ENCODE data around the gene TPT1.
"Not testable (repeated sequence)": the region's sequence is repeated elsewhere in the genome, so short reads cannot be mapped to it uniquely, and the experiment has no call there.

Gene TPT1

DNA sequence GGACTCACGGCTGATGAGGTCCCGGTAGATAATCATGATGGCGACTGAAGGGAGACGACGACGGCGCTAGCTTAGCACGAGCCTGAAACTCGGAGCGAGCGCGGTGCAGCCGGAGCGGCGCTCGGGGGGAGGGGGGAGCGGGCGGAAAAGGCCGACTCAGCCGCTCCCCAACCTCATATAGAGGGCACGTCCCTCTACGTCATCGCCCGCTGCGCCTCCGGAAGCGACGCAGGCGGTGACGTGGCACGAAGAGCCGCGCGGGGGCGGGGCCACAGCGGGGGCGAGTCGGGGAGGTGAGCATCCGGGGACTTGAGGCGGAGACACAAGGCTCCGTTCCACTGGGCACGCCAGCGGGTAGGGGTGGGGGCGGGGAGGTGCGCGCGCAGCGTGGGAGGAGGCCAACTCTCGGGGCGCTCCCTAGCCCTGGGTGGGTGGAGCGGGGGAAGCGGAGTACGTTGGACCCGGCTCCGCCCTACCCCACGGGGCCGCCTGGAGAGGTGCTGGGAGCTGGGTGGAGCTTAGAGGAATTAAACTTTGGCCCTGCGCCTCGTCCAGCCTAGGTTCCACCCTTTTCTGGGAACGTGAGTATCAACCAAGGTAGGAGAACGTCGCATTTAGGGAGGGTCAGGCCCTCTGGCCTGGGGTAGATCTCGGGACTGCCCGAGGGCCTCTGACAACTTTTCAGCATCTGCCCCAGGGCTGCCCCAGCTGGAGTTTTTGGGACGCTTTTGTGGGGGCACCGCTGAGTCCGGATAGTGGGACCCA lies at the start of gene TPT1:
TPT1 (minus strand) TSS at position 150 of the 765 bp plus-strand sequence; CDS start at position 36, 114 bp downstream.
- DNase-seq, result peak; percentile 95 to 98 (median 98)

DNA sequence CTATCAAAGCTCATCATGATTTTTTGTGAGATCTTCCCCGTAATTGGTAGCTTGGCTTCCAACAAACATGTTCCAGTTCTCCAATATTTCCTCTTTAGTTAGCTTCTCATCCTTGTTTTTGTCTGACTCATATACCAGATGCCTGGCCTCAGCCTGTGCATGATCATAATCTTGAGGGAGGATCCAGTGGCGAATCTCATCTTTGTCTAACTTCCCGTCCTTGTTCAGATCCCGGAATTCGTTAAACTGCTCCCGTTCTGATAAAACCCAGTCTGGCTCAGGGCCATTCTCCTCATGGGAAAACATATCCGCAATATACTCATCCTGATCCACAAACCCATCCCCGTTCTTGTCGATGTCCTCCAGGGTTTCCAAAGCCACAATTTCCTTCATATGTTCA lies 49.4 kb upstream of the TPT1 start:
- not testable (repeated sequence) for DNase-seq

DNA sequence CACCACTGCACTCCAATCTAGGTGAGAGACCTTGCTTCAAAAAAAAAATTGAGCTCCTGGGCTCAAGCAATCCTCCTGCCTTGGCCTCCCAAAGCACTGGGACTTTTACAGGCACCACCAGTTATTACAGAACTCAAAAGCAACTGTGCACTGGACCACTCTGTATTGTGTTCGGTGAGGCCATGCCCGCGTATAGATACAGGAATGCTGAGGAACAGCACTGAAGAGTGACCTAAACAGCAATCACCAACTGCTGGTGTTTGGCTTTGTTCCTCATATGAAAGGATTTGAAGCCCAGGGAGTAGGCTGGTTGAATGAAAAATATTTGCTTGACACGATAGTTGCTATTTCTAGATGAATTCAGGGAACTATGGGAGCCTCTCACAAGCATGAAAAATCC lies 47.7 kb upstream of the TPT1 start:
- no peak for DNase-seq

DNA sequence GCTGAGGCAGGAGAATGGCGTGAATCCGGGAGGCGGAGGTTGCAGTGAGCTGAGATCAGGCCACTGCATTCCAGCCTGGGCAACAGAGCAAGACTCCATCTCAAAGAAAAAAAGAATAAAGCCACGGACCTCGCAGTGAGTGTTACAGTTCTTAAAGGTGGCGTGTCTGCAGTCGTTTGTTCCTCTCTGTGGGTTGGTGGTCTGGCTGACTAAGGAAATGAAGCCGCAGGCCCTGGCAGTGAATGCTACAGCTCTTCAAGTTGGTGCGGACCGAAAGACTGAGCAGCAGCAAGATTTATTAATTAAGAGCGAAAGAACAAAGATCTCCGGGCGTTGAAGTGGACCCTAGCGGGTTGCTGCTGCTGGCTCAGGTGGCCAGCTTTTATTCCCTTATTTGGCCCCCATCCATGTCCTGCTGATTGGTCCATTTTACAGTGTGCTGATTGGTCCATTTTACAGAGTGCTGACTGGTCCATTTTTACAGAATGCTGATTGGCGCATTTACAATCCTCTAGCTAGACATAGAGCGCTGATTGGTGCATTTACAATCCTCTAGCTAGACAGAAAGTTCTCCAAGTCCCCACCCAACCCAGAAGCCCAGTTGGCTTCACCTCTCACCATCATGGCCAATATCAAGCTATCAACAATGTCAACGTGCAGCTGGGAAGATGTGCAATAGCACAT lies 46.1 kb upstream of the TPT1 start:
- DNase-seq, result not testable (repeated sequence)

DNA sequence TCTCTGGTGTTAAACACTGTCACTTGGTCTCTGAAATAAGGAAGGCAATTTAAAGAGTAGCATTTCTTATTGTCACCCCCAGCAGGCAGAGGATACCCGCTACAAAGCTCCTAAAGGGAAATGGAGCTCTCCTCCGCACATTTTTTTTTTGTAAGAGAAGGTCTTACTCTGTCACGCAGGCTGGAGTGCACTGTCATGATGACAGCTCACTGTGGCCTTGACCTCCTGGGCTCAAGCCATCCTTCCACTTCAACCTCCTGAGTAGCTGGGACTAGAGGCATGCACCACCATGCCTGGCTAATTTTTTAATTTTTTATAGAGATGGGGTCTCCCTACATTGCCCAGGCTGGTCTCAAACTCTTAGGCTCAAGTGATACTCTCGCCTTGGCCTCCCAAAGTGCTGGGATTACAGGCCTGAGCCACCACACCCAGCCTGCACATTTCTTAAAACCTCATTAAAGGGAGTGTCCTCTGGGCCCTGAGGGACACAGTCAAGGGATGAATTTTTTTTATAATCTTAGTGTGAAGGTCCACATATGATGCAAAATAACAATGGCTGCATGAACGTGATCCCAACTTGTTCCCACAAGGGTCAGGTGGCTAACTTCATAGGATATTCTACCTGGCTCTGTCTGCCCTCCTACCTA lies 45.0 kb upstream of the TPT1 start:
- DNase-seq, result no peak

DNA sequence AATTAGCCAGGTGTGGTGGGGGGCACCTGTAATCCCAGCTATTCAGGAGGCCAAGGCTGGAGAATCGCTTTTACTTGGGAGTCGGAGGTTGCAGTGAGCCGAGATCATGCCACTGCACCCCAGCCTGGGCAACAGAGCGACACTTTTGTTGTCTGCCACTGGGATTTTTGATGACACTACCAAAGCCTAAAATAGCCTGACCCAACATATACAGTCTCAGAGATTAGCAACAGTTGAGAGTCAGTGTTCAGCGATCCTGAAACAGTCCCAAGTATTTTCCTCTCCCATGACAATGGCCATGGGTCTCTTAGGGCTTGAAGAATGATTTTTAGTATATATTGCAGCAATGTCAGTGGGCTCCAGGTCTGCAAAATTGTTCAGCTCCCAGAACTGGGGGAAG lies 44.3 kb upstream of the TPT1 start:
- DNase-seq, result no peak

DNA sequence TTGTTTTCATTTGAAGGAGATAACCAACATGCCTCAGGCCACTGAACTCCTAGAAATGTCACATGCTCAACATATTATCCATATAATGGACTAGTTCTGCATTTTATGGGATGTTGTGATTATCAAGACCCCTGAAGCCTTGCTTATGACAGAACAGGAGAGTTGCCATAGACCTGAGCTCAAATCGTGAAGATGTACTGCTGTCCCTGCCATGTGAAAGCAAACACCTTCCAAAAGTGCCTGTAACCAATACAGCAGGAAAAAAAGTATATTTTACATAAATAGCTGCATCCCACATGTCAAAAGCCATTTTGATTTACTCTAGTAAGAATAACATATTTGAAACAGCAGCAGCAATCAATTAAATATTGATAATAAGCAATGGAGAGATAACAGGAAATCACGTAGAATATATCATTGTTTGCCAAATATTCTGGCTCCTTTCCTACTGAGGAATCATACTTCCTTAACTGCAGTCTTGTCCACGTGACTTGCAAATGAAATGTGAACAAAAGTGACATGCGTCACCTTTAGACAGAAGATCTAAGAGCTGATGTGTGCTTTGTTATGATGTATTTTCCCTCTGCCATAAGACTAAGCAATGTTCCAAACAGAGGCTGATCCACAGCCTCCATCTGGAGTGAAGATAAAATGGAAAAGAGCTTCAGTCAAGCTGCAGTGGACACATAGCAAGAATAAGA lies 43.6 kb upstream of the TPT1 start:
- no peak for DNase-seq

DNA sequence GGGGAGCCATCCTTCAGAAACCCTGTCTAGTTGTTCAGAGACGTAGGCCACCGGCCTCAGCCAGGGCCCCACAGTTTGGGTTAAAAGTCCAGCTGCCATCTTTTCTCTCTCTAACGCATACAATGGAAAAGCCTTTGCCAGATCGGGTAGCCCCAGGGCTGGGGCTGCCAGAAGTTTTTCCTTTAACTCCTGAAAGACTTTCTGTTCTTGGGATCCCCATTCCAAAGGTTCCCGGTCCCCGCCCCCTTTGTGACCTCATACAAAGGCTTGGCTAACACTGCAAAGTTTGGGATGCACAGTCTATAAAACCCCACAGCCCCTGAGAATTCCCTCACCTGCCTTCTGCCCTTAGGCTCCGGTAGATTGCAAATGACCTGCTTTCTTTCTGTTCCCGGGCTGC lies 41.8 kb upstream of the TPT1 start:
- not testable (repeated sequence) for DNase-seq

DNA sequence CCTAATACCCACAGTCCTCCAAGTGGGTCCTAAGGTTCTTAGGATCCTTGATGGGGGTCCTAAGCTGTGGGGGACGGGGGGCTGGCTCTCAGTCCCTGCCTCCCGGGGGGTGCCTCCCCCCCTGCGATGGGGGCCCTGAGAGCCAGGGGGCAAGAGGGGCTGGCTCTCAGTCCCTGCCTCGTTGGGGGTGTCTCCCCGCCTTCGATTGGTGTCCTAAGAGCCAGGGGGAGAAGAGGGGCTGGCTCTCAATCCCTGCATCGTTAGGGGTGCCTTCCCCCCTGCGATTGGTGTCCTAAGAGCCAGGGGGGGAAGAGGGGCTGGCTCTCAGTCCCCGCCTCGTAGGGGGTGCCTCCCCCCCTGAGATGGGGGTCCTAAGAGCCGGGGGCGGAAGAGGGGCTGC lies 40.2 kb upstream of the TPT1 start:
- DNase-seq, result no peak

DNA sequence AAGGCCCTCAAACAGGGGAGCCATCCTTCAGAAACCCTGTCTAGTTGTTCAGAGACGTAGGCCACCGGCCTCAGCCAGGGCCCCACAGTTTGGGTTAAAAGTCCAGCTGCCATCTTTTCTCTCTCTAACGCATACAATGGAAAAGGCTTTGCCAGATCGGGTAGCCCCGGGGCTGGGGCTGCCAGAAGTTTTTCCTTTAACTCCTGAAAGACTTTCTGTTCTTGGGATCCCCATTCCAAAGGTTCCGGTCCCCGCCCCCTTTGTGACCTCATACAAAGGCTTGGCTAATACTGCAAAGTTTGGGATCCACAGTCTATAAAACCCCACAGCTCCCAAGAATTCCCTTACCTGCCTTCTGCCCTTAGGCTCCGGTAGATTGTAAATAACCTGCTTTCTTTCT lies 39.7 kb upstream of the TPT1 start:
- not testable (repeated sequence) for DNase-seq

DNA sequence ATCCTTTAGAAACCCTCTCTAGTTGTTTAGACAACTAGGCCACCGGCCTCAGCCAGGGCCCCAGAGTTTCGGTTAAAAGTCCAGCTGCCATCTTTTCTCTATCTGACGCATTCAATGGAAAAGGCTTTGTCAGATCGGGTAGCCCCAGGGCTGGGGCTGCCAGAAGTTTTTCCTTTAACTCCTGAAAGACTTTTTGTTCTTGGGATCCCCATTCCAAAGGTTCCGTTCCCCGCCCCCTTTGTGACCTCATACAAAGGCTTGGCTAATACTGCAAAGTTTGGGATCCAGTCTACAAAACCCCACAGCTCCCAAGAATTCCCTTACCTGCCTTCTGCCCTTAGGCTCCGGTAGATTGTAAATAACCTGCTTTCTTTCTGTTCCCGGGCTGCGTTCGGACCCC lies 38.5 kb upstream of the TPT1 start:
- DNase-seq, result not testable (repeated sequence)

DNA sequence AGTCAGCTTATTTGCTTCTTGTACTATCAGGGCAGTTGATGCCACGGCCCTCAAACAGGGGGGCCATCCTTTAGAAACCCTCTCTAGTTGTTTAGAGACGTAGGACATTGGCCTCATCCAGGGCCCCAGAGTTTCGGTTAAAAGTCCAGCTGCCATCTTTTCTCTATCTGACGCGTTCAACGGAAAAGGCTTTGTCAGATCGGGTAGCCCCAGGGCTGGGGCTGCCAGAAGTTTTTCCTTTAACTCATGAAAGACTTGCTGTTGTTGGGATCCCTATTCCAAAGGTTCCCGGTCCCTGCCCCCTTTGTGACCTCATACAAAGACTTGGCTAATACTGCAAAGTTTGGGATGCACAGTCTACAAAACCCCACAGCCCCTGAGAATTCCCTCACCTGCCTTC lies 37.8 kb upstream of the TPT1 start:
- not testable (repeated sequence) for DNase-seq

DNA sequence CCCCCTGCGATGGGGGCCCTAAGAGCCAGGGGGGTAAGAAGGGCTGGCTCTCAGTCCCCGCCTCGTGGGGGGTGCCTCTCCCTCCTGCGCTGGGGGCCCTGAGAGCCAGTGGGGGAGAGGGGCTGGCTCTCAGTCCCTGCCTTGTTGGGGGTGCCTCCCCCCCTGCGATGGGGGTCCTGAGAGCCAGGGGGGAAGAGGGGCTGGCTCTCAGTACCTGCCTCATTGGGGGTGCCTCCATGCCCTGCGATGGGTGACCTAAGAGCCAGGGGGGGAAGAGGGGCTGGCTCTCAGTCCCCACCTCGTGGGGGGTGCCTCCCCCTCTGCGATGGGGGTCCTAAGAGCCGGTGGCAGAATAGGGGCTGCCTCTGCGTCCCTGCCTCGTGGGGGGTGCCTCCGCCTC lies 36.3 kb upstream of the TPT1 start:
- DNase-seq, result not testable (repeated sequence)

DNA sequence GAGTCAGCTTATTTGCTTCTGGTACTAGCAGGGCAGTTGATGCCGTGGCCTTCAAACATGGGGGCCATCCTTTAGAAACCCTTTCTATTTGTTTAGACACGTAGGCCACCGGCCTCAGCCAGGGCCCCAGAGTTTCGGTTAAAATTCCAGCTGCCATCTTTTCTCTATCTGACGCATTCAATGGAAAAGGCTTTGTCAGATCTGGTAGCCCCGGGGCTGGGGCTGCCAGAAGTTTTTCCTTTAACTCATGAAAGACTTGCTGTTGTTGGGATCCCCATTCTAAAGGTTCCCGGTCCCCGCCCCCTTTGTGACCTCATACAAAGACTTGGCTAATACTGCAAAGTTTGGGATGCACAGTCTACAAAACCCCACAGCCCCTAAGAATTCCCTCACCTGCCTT lies 35.7 kb upstream of the TPT1 start:
- not testable (repeated sequence) for DNase-seq

DNA sequence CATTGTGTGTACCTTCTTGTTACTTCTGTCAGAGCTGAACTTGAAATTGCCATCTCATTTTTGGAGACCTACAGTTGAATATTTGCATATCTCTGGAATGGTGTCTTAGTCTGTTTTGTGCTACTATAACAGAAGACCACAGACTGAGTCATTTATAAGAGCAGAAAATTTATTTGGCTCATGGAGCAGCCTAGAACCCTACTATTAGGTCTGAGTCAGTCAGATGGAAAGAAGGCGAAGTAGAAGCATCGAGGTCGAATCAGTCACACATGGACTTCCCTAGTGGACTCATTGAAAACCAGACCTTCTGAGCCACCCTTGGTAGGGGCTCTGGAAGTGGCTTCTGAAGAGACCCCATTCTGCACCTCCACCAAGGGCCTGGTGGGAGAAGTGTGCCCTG lies 33.9 kb upstream of the TPT1 start:
- DNase-seq, result no peak

DNA sequence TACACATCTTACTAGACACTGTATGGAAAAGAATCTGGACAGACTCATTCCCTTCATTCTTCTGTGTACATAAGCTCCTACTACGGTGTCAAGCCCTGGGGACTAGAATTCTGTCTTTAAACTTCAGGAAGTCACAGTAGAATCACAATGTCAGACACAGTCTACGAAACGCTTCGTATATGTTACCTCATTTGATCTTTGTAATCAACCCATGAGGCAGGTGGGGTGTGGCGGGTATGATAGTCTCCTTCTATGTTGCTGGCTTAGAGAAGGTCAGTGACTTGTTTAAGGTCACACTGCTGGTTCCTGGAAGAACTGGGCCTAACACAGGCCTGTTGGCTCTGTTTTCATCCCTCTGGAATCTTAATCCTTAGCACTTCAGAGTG lies 32.2 kb upstream of the TPT1 start:
- no peak for DNase-seq

DNA sequence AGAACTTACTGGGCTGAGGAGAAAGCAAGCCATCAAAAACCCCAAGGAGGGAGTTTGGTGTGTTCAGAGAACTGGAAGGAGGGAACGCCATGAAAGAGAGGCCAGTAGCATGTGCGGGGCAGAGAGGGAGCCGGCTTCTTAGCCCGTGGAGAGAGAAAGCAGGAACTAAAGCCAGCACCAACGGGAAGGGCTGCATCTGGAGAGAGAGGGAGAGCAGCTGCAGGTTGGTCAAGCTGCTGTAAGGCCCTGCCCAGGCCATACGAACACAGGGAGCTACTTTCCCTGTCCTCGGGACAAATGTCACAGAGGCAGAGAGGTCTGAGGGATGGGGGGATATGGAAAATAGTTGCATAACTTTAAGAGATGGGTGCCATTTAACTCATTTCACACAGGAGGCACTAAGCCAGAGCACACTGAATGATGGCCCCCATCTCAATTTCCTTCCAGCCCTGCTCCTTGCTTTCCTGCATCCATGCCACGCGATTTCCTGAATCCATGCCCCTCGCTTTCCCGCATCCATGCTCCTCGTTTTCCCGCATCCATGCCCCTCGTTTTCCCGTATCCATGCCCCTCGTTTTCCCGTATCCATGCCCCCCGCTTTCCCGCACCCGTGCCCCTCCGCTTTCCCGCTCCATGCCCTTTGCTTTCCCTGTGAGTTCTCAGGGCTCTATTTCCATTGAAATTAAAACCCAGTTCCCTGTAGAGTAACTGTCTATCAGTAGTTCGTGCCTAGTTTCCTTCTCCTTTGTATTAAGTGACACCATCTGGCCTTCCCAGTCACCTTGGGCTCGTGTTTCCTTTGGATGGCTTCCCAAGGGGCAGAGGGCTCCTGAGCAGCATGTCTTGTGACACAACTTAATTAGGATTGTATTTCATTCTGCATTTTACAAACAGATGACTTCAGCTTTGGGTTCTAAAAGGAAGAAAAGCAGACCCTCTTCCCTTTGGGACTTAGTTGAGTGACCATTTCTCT lies 31.5 kb upstream of the TPT1 start:
- no peak for DNase-seq

DNA sequence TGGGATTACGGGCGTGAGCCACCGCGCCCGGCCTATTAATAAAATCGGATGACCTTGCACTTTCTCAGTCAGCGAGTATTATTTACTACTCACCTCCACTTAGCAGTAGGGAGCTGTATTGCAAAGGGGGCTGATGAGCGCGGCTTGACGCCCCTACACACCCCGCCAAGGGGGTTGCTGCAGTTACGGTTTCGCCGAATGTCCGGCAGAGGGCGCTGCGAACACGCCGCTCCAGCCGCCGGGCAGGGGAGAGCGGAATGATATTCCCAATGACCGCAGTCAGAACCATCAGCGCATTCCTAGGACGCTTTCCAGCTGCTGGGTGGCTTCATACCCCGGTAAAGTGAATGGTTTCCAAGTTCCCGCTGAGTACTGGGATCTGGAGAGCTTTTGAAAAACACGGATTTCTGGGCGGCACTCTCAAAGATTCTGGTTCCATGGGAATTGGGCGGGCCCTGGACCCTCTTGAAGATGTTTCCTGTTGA lies 30.0 kb upstream of the TPT1 start:
- DNase-seq, result no peak

DNA sequence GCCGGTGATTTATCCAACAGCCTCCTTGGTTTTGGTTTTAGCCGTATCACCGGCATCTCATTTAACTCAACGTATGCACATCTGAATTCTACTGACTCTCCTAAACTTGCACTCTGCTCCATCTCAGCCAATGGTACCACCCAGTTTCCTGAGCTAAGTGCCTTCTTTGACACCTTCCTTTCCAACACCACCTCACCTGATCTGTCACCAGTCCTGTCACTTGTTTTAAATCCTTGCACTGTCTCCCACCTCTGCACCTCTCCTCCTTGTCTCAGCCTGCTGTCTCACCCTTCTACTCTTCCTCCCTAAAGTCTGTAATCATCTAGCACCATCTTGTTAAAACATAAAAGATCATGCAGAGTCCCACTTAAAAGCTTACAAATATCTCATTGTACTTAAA lies 28.1 kb upstream of the TPT1 start:
- DNase-seq, result no peak

DNA sequence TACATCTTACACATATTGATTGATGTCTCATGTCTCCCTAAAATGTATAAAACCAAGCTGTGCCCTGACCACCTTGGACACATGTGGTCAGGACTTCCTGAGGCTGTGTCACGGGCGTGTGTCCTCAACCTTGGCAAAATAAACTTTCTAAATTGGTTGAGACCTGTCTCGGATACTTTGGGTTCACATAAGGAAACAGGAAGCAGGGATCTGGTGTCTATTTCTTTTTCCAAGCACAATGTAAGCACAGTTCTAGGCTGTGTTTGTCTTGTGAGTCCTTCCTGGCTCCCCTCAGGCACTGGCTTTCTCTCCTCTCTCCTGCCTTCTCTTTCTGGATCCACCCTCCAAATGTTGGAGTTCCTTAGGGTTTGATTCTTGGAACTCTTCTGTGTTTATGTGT lies 27.6 kb upstream of the TPT1 start:
- DNase-seq, result no peak

DNA sequence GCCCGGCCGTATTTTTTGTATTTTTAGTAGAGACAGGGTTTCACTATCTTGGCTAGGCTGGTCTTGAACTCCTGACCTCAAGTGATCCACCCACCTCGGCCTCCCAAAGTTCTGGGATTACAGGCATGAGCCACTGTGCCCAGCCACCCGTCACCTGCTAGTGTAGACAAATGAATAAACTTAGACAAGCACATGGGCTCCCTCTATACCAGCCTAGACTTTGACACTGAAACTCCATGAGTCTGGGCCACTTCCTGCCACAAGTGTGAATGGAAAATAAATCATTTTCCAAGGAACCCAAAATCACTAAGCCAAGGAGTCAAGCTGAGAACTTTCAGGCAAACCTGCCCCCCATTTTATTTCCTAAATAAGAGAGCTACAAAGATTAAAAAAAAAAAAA lies 27.0 kb upstream of the TPT1 start:
- no peak for DNase-seq

DNA sequence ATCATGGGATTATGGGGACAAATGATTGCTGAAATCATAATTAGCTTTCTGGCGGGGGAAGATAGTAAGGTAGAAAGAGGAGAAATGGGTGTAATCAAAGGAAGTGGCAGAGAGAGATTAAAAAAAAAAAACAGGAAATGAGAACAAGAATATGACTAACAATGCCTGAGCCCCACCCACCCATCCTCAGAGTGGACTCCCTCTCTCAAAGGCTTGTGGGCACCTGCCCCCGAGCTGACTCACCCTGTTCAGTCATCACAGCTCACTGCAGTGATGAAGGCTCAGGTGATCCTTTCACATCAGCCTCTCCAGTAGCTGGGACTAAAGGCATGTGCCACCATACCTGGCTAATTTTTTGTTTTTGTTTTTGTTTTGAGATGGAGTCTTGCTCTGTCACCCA lies 26.4 kb upstream of the TPT1 start:
- peak in 2 of 3 experiments; percentile 12 to 23 for DNase-seq
